ENCODE results near the gene GSTA5.
"Not testable (repeated sequence)": the region's sequence is repeated elsewhere in the genome, so short reads cannot be mapped to it uniquely, and the experiment has no call there.

DNA sequence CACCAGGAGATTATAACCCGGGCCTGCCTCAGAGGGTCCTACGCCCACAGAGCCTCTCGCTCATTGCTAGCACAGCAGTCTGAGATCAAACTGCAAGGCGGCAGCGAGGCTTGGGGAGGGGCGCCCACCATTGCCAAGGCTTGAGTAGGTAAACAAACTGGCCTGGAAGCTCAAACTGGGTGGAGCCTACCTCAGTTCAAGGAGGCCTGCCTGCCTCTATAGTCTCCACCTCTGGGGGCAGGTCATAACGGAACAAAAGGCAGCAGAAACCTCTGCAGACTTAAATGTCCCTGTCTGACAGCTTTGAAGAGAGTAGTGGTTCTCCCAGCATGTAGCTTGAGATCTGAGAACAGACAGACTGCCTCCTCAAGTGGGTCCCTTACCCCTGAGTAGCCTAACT is 20.5 kb upstream of the GSTA5 start:
- TF ChIP-seq, protein P1, sequence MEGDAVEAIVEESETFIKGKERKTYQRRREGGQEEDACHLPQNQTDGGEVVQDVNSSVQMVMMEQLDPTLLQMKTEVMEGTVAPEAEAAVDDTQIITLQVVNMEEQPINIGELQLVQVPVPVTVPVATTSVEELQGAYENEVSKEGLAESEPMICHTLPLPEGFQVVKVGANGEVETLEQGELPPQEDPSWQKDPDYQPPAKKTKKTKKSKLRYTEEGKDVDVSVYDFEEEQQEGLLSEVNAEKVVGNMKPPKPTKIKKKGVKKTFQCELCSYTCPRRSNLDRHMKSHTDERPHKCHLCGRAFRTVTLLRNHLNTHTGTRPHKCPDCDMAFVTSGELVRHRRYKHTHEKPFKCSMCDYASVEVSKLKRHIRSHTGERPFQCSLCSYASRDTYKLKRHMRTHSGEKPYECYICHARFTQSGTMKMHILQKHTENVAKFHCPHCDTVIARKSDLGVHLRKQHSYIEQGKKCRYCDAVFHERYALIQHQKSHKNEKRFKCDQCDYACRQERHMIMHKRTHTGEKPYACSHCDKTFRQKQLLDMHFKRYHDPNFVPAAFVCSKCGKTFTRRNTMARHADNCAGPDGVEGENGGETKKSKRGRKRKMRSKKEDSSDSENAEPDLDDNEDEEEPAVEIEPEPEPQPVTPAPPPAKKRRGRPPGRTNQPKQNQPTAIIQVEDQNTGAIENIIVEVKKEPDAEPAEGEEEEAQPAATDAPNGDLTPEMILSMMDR (conservative IDR thresholded peaks at IDR 0.05) = not testable (repeated sequence)
- TF ChIP-seq ZFX (IDR thresholded peaks at IDR 0.05) = not testable (repeated sequence)

All from C4-2B (cell line).